Measurements from ENCODE around the gene DAG1.
A peak's percentile ranks its signal among the peaks of the same experiment; 100 is the strongest.
"Not testable (repeated sequence)": the region's sequence is repeated elsewhere in the genome, so short reads cannot be mapped to it uniquely, and the experiment has no call there.

The DAG1 gene

GRCh38 chr3:49469037-49469935 lies 781 bp upstream of the DAG1 start:
- DNase-seq (ENCODE audit: low read depth in 1 of 2, low spot score in 1 of 2): no peak

GRCh38 chr3:49470714-49471420 lies 800 bp downstream of the DAG1 start:
- DNase-seq (ENCODE audit: low read depth in 1 of 2, low spot score in 1 of 2): peak in 1 of 2 donors; percentile 28

- no peak for DNase-seq (ENCODE audit: low read depth in 1 of 2, low spot score in 1 of 2)
These were observed 1.9 kb downstream of the DAG1 start for GRCh38 chr3:49471856-49472495.

DNA sequence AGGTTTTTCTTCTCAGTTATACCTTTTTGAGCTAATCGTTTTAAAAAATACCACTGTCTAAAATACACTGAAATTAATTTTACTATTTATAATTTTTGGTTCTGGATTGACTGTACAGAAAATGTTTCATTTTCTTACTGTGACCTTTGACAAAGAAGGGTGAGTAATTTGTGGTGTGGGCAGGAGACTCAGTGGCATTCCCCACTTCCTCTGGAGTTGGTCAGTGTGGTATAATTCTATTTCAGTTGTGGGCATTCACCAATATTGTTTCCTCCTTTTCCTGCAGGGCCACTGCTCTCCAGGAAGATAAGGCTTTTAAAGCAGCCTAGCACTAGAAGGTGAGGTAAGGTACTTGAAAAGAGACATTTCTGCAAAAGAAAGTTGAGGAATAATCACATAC lies 6.5 kb downstream of the DAG1 start:
- DNase-seq (ENCODE audit: low read depth in 1 of 2, low spot score in 1 of 2): no peak

- no peak for DNase-seq (ENCODE audit: low read depth in 1 of 2, low spot score in 1 of 2)
These were observed 12.7 kb downstream of the DAG1 start for GRCh38 chr3:49482766-49483165.

- no peak for DNase-seq (ENCODE audit: low read depth in 1 of 2, low spot score in 1 of 2)
These were observed 14.4 kb downstream of the DAG1 start for GRCh38 chr3:49484471-49484870.

- DNase-seq (ENCODE audit: low read depth in 1 of 2, low spot score in 1 of 2): no peak
These were observed 19.2 kb downstream of the DAG1 start for GRCh38 chr3:49489247-49489646.

- no peak for DNase-seq (ENCODE audit: low read depth in 1 of 2, low spot score in 1 of 2)
These were observed 22.9 kb downstream of the DAG1 start for GRCh38 chr3:49492969-49493368.

- DNase-seq (ENCODE audit: low read depth in 1 of 2, low spot score in 1 of 2): no peak
These were observed 23.8 kb downstream of the DAG1 start for GRCh38 chr3:49493901-49494300.

DNA sequence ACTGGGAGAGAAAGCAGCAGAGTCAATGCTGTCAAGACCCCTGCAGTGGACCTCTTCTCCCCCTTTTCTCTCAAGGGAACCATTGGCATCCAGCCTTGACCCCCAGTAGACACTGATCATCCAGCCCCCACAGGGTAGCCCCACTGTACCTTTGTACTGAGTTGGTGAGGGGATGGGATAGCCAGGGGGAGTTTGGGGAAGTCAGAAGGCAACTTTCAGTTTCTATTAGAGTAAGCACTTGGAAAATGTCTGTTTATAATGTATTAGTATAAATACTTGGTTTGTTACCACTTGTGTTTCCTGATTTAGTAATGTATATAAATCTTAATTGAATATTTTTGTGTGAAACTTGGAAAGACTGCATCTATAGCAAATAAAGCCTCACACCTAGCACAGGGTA lies 25.0 kb downstream of the DAG1 start:
- DNase-seq (ENCODE audit: low read depth in 1 of 2, low spot score in 1 of 2): no peak

GRCh38 chr3:49496845-49497244 lies 26.8 kb downstream of the DAG1 start:
- DNase-seq (ENCODE audit: low read depth in 1 of 2, low spot score in 1 of 2): not testable (repeated sequence)

DNA sequence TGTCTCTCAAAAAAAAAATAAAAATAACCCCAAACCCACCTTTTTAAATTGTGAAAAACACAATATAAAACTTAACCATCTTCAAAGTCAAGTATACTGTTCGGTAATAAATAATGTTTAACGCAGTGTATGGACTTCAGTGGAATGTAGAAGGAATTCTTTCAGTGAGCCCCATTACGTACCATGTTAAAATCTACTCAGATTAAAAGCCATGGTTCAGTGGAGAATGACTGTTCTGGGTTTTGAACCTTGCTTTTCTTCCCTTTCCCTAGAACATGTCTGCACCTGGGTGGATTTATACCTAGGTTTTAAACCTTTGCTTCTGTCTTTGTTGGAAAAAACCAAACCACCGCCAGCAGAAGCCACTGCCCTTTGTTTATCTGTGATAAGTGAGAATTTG lies 27.5 kb downstream of the DAG1 start:
- no peak for DNase-seq (ENCODE audit: low read depth in 1 of 2, low spot score in 1 of 2)

DNA sequence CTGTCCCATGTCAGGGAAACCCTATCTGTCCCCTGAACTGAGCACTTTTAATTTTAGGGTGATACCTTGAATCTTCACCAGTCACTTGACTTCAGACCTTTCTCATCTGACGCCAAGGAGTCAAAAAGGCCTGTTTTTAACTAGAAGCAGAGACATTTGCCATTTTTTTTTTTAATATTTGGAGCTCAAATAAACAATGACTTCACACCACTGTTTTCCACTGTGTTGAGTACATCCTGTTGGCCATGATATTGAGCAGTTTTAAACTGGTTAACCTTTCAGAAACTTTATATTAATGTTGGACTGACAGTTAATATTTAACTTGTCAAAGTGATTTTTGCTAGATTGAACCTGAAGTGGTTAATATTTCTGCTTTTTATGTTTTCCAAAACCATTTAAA lies 28.2 kb downstream of the DAG1 start:
- DNase-seq (ENCODE audit: low read depth in 1 of 2, low spot score in 1 of 2): no peak

- no peak for DNase-seq (ENCODE audit: low read depth in 1 of 2, low spot score in 1 of 2)
These were observed 28.6 kb downstream of the DAG1 start for GRCh38 chr3:49498648-49499047.

- no peak for DNase-seq (ENCODE audit: low read depth in 1 of 2, low spot score in 1 of 2)
These were observed 30.2 kb downstream of the DAG1 start for GRCh38 chr3:49500205-49500731.

DNA sequence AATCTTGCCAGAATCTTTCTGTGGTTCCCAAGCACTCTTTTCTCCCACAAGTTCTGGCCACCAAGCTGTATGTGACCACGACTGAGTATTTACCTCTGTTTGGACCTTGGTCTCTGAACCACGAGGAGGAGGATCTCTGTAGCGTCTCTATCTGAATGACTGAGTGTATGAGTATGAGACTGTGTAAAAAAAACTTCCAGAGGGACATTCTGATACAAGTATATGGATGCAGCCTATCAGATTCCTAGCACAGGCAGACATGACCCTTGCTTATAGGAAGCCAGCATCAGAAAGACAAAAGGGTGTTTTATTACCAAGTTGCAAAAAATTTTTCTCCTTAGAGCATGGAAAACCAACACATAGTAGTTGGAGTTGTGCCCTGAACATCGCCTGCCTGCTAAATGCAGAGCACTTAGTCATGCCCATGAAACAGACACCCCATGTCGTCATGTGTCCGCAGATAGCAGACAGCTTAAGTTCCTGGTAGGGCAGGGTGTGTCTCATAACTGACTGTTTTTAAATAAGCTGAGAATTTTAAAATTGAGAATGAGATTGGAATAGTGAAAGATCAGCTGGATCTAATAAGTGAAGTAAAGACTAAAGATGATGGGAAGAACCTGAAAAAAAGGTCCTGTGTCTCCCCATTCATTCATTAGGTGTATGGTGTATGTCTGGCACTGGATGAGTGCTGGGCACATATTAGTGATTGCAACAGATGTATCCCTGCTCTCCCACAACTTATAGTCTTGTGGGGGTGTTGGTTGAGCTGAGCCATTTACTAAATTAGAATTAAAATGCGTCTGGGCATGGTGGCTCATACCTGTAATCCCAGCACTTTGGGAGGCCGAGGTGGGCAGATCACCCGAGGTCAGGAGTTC lies 30.9 kb downstream of the DAG1 start:
- DNase-seq (ENCODE audit: low read depth in 1 of 2, low spot score in 1 of 2): no peak

DNA sequence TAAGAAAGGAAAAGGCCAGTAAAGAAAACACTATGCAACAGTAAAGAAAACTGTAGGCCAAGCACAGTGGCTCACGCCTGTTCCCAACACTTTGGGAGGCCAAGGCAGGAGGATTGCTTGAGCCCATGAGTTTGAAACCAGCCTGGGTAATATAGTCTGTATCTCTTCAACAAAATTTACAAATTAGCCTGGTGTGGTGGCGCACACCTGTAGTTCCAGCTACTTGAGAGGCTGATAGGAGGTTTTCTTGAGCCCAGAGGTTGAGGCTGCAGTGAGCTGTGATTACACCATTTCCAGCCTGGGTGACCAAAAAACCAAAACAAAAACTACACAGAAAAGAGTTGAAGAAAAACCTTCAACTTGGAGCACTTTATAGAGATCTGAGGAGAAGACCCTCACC lies 31.8 kb downstream of the DAG1 start:
- no peak for DNase-seq (ENCODE audit: low read depth in 1 of 2, low spot score in 1 of 2)

DNA sequence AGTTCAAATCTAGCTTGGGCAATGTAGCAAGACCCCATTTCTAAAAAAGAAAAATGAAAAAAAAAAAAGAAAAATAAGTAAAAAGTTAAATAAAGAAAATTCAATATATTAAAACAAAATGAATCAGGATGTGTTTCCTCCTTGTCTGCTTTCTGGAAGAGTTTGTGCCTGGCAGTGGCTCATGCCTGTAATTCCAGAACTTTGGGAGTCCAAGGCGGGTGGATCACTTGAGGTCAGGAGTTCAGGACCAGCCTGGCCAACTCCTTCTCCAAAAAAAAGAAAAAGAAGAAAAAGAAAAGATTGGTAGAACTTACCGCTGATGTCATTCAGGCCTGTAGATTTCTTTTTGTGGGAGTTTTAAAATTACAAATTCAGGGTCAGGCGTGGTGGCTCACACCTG lies 36.8 kb downstream of the DAG1 start:
- no peak for DNase-seq (ENCODE audit: low read depth in 1 of 2, low spot score in 1 of 2)

DNA sequence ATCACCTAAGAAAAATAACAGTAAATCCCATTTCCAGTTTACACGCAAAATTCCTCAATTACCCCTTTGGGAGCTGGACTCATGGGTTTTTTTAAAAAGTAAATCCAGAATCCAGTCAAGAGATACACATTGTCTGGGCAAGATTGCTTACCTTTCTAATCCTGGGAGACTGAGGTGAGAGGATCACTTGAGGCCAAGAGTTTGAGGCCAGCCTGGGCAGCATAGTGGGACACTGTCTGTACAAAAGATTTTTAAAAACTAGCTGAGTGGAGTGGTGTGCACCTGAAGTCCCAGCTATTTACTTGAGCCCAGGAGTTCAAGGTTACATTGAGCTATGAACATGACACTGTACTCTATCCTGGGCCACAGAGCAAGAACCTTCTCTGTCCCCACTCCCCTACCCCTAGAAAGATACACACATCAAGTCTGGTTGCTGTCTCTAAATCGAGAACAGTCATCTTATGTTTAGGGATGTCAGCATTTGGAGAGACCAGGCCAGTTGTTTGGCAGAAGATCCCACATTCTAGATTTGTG lies 39.0 kb downstream of the DAG1 start:
- DNase-seq (ENCODE audit: low read depth in 1 of 2, low spot score in 1 of 2): no peak

DNA sequence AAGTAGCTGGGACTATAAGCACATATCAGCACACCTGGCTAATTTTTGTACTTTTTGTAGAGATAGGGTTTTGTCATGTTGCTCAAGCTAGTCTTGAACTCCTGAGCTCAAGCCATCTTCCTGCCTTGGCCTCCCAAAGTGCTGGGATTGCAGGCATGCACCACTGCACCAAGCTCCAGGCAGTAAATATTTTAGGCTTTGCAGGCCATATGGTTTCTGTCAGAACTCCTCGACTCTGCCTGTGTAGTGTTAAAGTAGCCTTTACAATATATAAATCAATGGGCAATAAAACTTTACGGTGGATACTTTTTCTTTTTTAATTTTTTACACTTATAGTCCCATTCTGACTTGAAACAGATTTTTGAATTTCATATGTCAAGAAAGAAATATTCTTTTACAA lies 41.6 kb downstream of the DAG1 start:
- DNase-seq (ENCODE audit: low read depth in 1 of 2, low spot score in 1 of 2): no peak

Measured in activated CD4-positive, alpha-beta T cell treated with anti-CD3 and anti-CD28 coated beads, Interleukin-2, amount 50 U/mL, for 24 hours (primary cell).